BE2C (cell line): ENCODE results near the gene SF3B1. TPM values are rescaled to one million over a fixed set of nuclear protein-coding genes. Genes with fewer than 3 reads are reported as not detected.
"Not testable (repeated sequence)": the region's sequence is repeated elsewhere in the genome, so short reads cannot be mapped to it uniquely, and the experiment has no call there.

Experiments
- DNase-seq: peaks from one replicate; pipeline ENCODE4 v3.0.0-alpha.2; 2020
- H3K27me3 ChIP-seq: fragments of 250-450 bp; sonication (Bioruptor Pico); 2 replicates; pipeline ENCODE4 v1.5.1; 2020; ENCODE audit warnings: mild to moderate bottlenecking
- H3K36me3 ChIP-seq: fragments of 250-450 bp; sonication (Bioruptor Pico); 2 replicates; pipeline ENCODE4 v1.5.1; 2020; ENCODE audit warnings: mild to moderate bottlenecking
- H3K4me1 ChIP-seq: fragments of 250-450 bp; sonication (Bioruptor Pico); 2 replicates; pipeline ENCODE4 v1.5.1; 2020
- H3K4me3 ChIP-seq: 2 replicates; pipeline ENCODE4 v1.5.1; 2011; ENCODE audit warnings: low read depth, low read length
- H3K9me3 ChIP-seq: fragments of 250-450 bp; sonication (Bioruptor Pico); 2 replicates; pipeline ENCODE4 v1.5.1; 2020
- CTCF ChIP-seq: IDR thresholded peaks from 2 replicates; pipeline ENCODE4 v1.5.1; 2012; ENCODE audit warnings: mild to moderate bottlenecking, low read depth, low read length
- polyA plus RNA-seq: library from polyadenylated mRNA; unstranded; fragments of >200 nt; gene quantifications from one replicate; pipeline ENCODE4 v1.2.1, GENCODE V29; 2012; ENCODE audit warnings: low read depth, missing spikeins; ENCODE audit not compliant: insufficient read length, insufficient read depth

Gene SF3B1
- polyA plus RNA-seq = 246 TPM

- no peak for TF ChIP-seq CTCF
- Histone ChIP-seq H3K27me3 (no peaks in the 10 kb centered on the region), H3K36me3 (peaks cover under 1% of the 10 kb centered on the region), H3K9me3 (no peaks in the 10 kb centered on the region), H3K4me3 (peak within 1 kb of the TSS; percentile 99), H3K4me1 (no peaks in the 10 kb centered on the region; the same call in 1 of the 2 replicates)
- DNase-seq = peak; percentile 98
Measured at GRCh38 chr2:197434541-197435513, at the start of gene SF3B1. TSS of gene SF3B1 (minus strand) at chr2:197435028. CDS start at chr2:197434999, 29 bp downstream.

GRCh38 chr2:197484248-197484647 is 49.4 kb upstream of the SF3B1 start:
- not testable (repeated sequence) for H3K9me3 ChIP-seq, H3K4me3 ChIP-seq, H3K27me3 ChIP-seq, DNase-seq, H3K4me1 ChIP-seq
- peaks cover 44% of the 10 kb centered on the region for H3K36me3 ChIP-seq

- Histone ChIP-seq H3K4me3 (no peak overlapping the region), H3K36me3 (peaks cover 8% of the 10 kb centered on the region), H3K4me1 (no peaks in the 10 kb centered on the region), H3K9me3 (no peaks in the 10 kb centered on the region), H3K27me3 (no peaks in the 10 kb centered on the region)
- DNase-seq = no peak
- no peak for TF ChIP-seq CTCF
Measured at GRCh38 chr2:197480165-197481036, 45.6 kb upstream of the SF3B1 start.

GRCh38 chr2:197477797-197478196 is 43.0 kb upstream of the SF3B1 start:
- H3K4me3 ChIP-seq = no peak overlapping the region
- H3K4me1 ChIP-seq = no peaks in the 10 kb centered on the region
- H3K27me3 ChIP-seq = no peaks in the 10 kb centered on the region
- DNase-seq = no peak
- peaks cover 8% of the 10 kb centered on the region; the same call in 1 of the 2 replicates for H3K36me3 ChIP-seq
- TF ChIP-seq CTCF = no peak
- no peaks in the 10 kb centered on the region for H3K9me3 ChIP-seq

- H3K27me3 ChIP-seq = no peaks in the 10 kb centered on the region
- no peak for TF ChIP-seq CTCF
- H3K4me3 ChIP-seq = no peak overlapping the region
- H3K4me1 ChIP-seq = no peaks in the 10 kb centered on the region
- DNase-seq = no peak
- no peaks in the 10 kb centered on the region for H3K9me3 ChIP-seq
- H3K36me3 ChIP-seq = peaks cover 19% of the 10 kb centered on the region
Measured at GRCh38 chr2:197472166-197472565, 37.3 kb upstream of the SF3B1 start.

GRCh38 chr2:197464175-197464574 is 29.3 kb upstream of the SF3B1 start:
- Histone ChIP-seq H3K9me3 (no peaks in the 10 kb centered on the region), H3K4me1 (no peaks in the 10 kb centered on the region), H3K4me3 (no peak overlapping the region), H3K27me3 (no peaks in the 10 kb centered on the region), H3K36me3 (peaks cover 19% of the 10 kb centered on the region)
- DNase-seq = no peak
- no peak for TF ChIP-seq CTCF
